Cardiac septum (tissue), 1 donor: ENCODE results near the gene REV3L. TPM values are rescaled to one million over a fixed set of nuclear protein-coding genes. Genes with fewer than 3 reads are reported as not detected.
"Not testable (repeated sequence)": the region's sequence is repeated elsewhere in the genome, so short reads cannot be mapped to it uniquely, and the experiment has no call there.

Source experiments
- DNase-seq: peaks from one replicate; pipeline ENCODE4 v3.0.0-alpha.2; 2020; ENCODE audit warnings: low spot score
- intact Hi-C: fragments of 100-400 bp; cut with DNase I; formaldehyde crosslinking; loops from one replicate; pipeline ENCODE4 v1.14.0; 2022
- total RNA-seq: library from RNA; stranded (reverse); fragmentation: NEBNext Ultra II Directional; extraction: Animal tissue kit (Norgen Biotek cat#: 25700); gene quantifications from one replicate; pipeline ENCODE4 v1.2.1, GENCODE V29; 2021
- donor health status: DM: no; HTN: no; CAD: no.

Gene REV3L
- total RNA-seq, 1 donor from 2014 or later = 17.8 TPM

GRCh38 chr6:111278731-111279130 is 204.3 kb downstream of the REV3L start:
- intact Hi-C loops = no loop called here
- DNase-seq = no peak

GRCh38 chr6:111277819-111278218 is 205.2 kb downstream of the REV3L start:
- DNase-seq = no peak
- intact Hi-C loops = no loop called here

GRCh38 chr6:111276736-111277135 is 206.3 kb downstream of the REV3L start:
- intact Hi-C loops = no loop called here

GRCh38 chr6:111276335-111276734 is 206.7 kb downstream of the REV3L start:
- intact Hi-C loops = no loop called here
- DNase-seq = no peak

More at GRCh38 chr6:111276736-111277135, 206.3 kb downstream of the REV3L start:
- no peak for DNase-seq

GRCh38 chr6:111274593-111275217 is 208.3 kb downstream of the REV3L start:
- intact Hi-C loops = no loop called here
- no peak for DNase-seq

- no peak for DNase-seq
- intact Hi-C loops = no loop called here
Observed at GRCh38 chr6:111270121-111270520, 212.9 kb downstream of the REV3L start.

- intact Hi-C loops = loop anchor here (10.0 kb wide), 1 partner anchor 375 kb away; no protein-coding TSS in a partner anchor
- no peak for DNase-seq
Observed at GRCh38 chr6:111269401-111269970, 213.5 kb downstream of the REV3L start.

- intact Hi-C loops = loop anchor here (10.0 kb wide), 1 partner anchor 377 kb away; no protein-coding TSS in a partner anchor
- no peak for DNase-seq
Observed at GRCh38 chr6:111267764-111268333, 215.2 kb downstream of the REV3L start.

- DNase-seq = no peak
- intact Hi-C loops = loop anchor here (10.0 kb wide), 1 partner anchor 379 kb away; no protein-coding TSS in a partner anchor
Observed at GRCh38 chr6:111266276-111266675, 216.7 kb downstream of the REV3L start.

- no peak for DNase-seq
- intact Hi-C loops = loop anchor here (10.0 kb wide), 1 partner anchor 379 kb away; no protein-coding TSS in a partner anchor
Observed at GRCh38 chr6:111265842-111266241, 217.2 kb downstream of the REV3L start.

GRCh38 chr6:111263837-111264236 is 219.2 kb downstream of the REV3L start:
- intact Hi-C loops = loop anchor here (10.0 kb wide), 1 partner anchor 381 kb away; no protein-coding TSS in a partner anchor
- no peak for DNase-seq

GRCh38 chr6:111260570-111261298 is 222.3 kb downstream of the REV3L start:
- DNase-seq = no peak
- intact Hi-C loops = loop anchor here (10.0 kb wide), 1 partner anchor 384 kb away; no protein-coding TSS in a partner anchor

GRCh38 chr6:111259089-111259831 is 223.8 kb downstream of the REV3L start:
- intact Hi-C loops = loop anchor here (5.0 kb wide), 2 partner anchors 223 to 783 kb away; partner anchors contain the start of gene REV3L
- peak; percentile 99 for DNase-seq

GRCh38 chr6:111258615-111259088 is 224.4 kb downstream of the REV3L start:
- no peak for DNase-seq
- intact Hi-C loops = loop anchor here (5.0 kb wide), 2 partner anchors 224 to 784 kb away; partner anchors contain the start of gene REV3L

GRCh38 chr6:111258010-111258409 is 225.0 kb downstream of the REV3L start:
- DNase-seq = no peak
- intact Hi-C loops = loop anchor here (5.0 kb wide), 2 partner anchors 224 to 784 kb away; partner anchors contain the start of gene REV3L

- intact Hi-C loops = loop anchor here (5.0 kb wide), 2 partner anchors 226 to 786 kb away; partner anchors contain the start of gene REV3L
- DNase-seq = no peak
Observed at GRCh38 chr6:111256646-111257045, 226.4 kb downstream of the REV3L start.

GRCh38 chr6:111255838-111256237 is 227.2 kb downstream of the REV3L start:
- intact Hi-C loops = loop anchor here (5.0 kb wide), 2 partner anchors 226 to 786 kb away; partner anchors contain the start of gene REV3L

GRCh38 chr6:111254779-111255166 is 228.2 kb downstream of the REV3L start:
- DNase-seq = no peak
- intact Hi-C loops = loop anchor here (5.0 kb wide), 2 partner anchors 228 to 788 kb away; partner anchors contain the start of gene REV3L

More at GRCh38 chr6:111255838-111256237, 227.2 kb downstream of the REV3L start:
- not testable (repeated sequence) for DNase-seq
